Stimulated activated CD8-positive, alpha-beta memory T cell treated with anti-CD3 and anti-CD28 coated beads, Interleukin-15, amount 100 ng/mL, for 4 hours (primary cell): ENCODE measurements around the gene TMEM205.

Experiments used
- DNase-seq, 2 donors: peaks; one replicate each; pipeline ENCODE4 v3.0.0-alpha.2; 2020; ENCODE audit warnings: low read depth in 2 of 2

TMEM205 gene

DNA sequence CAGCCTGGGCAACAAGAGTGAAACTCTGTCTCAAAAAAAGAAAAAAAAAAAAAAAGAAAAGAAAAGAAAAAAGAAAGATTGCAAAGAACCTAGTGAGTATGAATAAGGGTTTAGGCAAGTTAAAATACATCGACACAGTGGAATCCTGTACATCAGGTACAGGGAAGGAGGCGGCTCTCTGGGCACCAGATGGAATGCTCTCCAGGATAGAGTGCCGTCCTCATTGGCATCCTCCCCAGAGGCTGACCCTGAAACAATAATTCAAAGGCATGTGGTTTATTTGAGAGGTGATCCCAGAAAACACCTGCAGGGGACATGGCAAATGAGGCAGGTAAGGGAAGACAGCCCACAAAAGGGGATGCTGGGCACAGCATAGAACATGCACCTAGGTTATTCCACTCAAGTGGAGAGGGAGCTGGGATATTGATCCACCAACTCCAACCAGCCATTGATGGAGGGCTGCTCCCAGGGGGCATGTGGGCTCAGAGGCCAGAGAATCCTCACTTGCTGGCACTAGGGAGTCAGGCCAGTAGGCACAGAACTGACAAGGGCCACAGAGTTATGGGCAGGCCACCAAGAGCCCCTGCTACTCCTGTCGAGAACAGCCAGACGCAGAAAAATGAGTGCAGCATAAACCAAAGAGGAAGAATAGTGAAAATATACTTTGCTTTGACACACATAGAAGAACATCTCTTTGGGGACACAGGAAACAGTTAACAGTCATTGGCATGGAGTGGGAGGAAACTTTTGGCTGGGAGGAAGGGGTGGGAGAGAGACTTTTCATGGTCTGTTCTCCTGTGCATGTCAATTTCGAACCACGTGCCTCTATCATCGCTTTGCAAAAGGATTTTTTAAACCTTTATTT lies 45.9 kb downstream of the TMEM205 start:
- DNase-seq = no peak

DNA sequence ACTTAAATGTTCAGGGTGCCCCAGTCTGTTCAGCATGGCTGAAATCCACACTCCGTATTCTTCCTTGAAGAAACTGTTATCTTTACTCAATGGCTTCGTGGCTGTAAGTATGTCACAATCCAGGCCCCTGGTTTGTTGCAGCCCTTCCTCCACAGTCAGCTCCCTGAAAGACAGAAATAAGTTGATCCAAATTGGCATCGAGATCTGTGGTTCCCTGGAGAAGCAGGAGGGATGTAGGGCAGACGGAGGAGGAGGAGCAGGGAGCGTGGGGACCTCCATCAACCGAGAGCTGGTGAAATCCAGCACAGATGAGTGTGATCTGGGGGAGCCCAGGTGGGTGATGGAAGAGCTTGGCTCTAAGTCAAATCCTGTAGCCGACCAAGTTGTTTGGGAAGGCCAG lies 49.8 kb downstream of the TMEM205 start:
- DNase-seq = no peak

DNA sequence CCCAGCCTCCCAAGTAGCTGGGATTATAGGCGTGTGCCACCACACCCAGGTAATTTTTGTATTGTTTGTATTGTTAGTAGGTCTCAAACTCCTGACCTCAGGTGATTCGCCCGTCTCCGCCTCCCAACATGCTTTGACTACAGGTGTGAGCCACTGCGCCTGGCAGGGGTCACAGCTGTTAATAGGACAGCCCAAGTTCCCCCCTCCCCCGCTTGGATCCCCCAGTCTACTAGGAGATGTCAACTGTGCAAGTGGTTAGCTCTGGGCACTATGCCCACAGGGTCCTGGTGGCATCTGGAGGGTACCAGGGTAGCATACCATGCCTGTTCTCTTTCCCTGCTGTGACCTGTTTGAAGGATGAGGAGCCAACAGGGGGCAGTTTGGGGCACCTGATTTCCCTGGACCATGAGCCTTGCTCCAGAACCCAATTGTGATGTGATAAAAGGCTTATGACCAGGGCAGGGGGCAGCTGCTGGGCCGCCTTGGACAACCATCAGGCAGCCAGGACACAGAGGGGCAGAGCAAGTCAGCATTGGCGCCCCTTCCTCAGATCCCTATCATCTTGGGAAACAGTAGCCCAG lies 50.3 kb downstream of the TMEM205 start, which contains the start of gene TSPAN16:
TSS of gene TSPAN16 (plus strand) at position 496 of the 581 bp plus-strand sequence. CDS start 138 bp downstream, outside the sequence.
- no peak for DNase-seq

DNA sequence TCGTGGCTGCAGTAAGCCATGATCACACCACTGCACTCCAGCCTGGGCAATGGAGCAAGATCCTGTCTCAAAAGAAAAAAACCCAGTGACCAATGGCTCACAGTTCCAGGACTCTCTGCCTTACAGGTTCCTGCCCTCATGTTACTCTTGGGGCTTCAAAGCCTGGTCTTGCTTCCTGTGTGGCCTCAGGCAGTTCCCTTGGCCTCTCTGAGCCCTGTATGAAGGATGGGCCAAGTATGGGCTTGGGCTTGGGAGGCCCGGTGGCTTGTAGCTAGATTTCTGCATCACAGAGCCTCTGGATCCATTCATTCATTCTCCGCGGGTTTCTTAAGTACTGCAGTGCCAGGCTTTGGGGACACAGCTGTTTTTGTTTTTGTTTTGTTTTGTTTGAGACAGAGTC lies 50.9 kb downstream of the TMEM205 start:
- DNase-seq = no peak

DNA sequence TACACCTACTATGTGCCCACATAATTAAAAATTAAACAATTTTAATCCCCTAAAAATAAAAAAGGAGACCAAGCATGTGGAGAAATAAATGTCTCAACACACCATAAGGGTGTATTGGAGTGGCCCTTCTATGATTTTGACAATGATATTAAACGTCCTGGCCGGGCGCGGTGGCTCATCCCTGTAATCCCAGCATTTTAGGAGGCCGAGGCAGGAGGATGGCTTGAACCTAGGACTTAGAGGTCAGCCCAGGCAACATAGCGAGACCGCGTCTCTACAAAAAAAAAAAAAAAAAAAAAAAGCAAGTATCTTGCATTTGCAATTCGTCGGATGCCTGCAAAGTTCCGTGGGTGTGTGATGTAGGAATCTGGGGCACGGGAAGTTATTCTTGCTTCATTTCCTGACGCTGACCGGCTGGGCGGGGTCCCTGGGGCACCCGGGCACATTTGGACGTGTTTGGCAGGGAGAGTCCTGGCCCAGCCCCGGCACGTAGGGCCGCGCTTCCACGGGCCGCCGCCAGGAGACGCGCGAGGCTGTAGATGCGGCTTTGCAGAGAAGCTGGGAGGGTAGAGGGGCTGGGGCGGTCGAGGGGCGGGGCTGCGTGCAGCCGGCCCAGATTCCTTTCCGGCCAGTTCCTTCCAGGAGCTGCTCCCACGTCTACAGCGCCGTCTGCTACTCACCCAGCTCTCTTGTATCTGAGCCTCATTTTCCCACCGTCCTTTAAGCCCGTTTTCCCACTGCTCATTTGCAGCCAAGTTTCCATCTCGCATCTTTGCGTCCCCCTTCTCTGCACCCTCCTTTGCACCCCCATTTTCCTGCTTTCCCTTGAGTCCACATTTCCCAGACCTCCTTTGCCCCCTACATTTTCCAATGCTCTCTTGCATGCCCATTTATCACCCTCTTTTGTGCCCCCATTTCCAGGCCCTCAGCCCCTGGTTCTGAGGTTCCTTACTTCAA lies 52.4 kb downstream of the TMEM205 start:
- DNase-seq = peak; percentile 43 to 50
